ENCODE data around the gene SKI.
"Not testable (repeated sequence)": the region's sequence is repeated elsewhere in the genome, so short reads cannot be mapped to it uniquely, and the experiment has no call there.

SKI gene

GRCh38 chr1:2231532-2232254 lies 3.6 kb downstream of the SKI start:
- peak in 2 of 4 experiments; percentile 57 to 67 for DNase-seq

DNA sequence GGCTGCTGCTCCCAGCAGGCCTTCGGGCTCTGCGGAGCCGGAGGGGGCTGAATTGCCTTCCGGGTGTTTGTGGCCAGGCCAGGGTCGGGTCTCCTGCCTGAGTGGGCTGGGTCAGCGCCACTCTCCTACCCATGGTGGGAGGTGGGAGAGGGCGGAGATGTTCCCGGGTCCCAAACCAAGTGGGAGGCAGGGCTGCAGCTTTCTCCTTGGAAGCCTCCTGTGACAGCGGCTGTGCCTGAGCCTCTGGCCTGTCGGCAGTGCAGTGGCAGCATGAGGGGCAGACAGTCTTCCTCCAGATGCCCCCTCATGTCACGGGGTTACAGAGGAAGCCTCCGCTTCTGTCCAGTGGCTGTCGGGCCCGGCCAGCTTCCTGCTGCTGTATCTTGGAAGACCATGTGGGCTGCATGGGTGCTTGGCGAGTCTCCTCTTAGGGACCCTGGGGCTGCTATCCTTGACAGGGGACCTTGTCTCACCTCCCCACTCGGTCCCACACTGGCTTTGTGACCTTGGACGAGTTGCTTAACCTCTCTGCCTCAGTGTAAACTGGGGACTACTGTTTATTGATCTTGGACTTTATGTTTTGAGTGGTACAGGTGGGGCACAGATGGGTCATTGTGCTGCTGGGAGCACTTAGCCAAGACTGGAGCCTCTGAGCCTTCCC lies 4.3 kb downstream of the SKI start:
- DNase-seq: no peak

GRCh38 chr1:2232916-2233438 lies 4.9 kb downstream of the SKI start:
- DNase-seq: no peak

GRCh38 chr1:2233468-2233867 lies 5.3 kb downstream of the SKI start:
- no peak for DNase-seq

GRCh38 chr1:2233997-2234761 lies 6.1 kb downstream of the SKI start:
- peak in 2 of 4 experiments; percentile 64 to 72 for DNase-seq

DNA sequence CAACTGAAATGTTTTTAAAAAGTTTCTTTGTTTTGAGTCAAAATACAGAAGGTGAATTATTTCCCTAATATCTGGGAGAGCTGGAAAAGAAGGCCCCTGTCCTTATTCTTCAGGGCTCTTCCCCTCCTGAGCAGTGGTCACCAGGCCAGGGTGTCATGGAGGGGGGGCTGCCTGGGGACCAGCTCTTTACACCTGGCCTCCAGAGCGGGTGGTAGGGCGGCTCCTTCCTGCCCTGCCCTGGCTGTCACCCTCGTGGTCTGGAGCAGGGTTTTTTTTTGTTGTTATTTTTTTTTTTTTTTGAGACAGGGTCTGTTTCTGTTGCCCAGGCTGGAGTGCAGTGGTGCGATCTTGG lies 6.6 kb downstream of the SKI start:
- DNase-seq: no peak

DNA sequence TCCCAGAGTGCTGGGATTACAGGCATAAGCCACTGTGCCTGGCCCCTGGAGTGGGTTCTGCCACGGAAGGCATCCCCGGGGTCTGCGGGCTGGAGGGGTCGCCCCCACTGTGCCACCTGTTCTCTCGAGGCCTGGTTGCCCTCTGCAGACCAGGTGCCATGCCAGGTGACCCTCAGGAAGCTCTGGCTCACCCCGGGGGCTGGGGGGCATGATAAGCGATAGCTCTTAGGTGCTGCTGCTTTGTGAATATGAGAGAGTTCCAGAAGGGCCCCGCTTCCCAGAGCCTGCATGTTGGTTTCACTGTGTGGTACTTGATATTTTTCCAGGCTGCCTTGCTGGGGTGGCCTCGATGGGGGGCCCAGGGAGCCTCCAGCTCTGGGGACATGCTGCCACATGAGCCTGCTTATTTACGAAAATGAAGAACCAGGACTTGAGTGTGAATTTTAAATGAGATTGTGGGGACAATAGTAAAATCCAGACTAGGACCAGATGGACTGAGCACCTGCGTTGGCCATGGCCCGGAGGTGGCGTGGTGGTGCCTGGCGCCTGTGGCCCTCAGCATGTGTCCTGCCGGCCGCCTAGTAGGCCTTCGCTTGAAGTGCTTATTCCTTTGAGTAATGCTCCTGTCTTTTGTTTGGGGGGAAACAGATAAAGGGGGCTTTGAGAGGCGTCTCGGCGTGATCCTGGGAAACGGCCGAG lies 7.3 kb downstream of the SKI start:
- DNase-seq: no peak

- DNase-seq: peak in 2 of 4 experiments; percentile 23 to 33
Observed at GRCh38 chr1:2236695-2237677, 8.9 kb downstream of the SKI start.

- DNase-seq: no peak
Observed at GRCh38 chr1:2237773-2238172, 9.7 kb downstream of the SKI start.

DNA sequence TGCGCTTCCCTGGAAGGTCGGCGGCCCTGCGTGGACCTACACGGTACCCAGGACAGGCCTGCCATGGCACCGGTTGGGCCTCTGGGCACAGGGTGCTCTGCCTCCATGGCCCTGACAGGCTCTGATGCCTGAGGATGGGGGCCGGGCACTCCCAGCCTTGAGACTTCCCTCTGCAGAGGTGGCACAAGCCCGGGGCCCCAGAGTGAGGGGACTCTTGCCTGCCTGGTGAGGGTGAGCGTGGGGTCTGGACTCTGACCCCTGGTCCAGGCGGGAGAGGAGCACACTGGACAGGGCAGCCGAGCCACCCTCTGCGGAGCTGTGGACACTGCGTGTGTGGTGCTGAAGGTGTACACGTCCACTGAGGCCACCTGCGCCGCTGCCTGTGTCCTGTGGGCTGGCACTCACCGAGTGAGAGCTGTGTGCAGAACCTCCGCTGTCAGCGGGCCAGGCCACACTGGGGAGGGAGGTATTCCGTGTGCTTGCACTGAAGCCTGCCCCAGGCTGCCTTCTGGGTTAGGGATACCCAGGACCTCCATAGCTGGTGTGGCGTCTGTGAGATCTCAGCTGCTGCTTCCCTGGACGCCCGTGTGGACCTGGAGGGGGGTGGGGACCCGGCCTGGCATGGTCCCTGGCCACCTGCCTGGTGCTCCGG lies 10.4 kb downstream of the SKI start:
- DNase-seq: no peak

- DNase-seq: no peak
Observed at GRCh38 chr1:2239013-2239370, 10.9 kb downstream of the SKI start.

DNA sequence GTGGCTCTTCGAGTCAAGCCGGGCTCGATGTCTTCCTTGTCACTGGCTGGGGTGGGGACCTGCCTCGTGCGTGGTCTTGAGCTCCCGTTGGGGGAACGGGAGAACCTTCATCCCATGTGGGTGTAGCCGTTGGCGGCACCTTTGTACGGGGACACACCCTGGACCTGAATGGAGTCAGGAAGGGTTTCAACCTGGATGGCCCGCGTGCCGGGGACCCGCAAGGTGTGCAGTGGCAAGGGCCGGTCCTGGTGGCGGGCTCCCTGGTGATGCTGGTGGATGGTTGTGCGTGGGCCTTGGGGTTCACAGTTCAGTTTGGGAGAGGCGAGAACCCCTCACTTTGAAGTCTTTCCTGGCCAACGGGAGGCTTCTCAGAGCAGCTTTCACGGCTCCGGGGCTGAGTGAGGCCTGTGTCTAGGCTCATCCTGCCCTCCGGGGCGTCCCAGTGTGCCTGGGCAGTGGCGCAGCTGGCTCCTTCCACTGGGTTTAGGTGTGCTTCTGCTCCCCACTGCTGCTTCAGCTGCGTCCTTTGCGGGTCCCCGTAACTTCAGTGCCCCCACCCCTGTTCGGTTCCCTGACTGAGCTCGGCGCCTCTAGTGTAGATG lies 11.4 kb downstream of the SKI start:
- no peak for DNase-seq

DNA sequence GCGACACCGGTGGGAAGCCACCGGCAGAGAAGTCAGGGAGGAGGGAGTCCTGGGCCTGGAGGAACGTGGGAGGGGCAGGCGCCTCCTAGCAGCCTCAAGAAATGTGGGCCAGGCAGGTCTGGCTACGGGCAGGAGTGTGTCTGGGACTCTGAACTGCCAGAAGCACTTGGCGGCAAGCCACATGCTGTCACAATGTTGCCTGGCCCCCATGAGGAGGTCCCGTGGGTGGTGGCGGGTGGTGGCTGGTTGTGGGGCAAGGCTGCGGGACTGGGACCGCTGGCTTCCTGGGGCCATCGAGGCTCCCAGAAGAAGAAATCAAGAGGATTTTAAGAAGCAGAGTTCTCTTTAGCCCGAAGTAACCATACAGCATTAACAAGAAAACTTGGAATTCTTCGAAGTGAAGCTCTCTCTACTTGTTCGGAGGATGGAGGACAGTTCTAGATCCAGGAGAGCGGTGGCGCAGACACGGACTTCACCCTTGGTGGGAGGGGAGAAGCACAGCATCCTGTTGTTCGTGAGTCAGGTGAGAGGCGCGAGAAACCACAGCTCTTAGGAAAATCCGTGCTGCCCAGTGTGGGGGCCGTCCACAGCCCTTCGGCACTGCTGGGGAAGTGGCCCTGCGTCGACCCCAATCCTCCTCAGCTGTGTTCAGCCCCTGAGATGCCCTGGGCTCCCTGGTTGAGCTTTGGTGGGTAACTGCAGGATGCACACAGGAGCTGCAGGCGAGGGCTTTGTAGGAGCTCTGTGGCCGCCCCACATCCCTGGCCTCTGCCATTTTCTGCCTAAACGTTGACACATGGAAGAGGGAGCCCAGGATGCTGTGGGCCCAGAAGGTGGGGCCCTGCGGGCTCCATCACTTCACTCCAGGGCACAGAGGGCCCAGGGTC lies 12.4 kb downstream of the SKI start:
- DNase-seq: no peak

GRCh38 chr1:2241820-2242219 lies 13.7 kb downstream of the SKI start:
- DNase-seq: no peak

DNA sequence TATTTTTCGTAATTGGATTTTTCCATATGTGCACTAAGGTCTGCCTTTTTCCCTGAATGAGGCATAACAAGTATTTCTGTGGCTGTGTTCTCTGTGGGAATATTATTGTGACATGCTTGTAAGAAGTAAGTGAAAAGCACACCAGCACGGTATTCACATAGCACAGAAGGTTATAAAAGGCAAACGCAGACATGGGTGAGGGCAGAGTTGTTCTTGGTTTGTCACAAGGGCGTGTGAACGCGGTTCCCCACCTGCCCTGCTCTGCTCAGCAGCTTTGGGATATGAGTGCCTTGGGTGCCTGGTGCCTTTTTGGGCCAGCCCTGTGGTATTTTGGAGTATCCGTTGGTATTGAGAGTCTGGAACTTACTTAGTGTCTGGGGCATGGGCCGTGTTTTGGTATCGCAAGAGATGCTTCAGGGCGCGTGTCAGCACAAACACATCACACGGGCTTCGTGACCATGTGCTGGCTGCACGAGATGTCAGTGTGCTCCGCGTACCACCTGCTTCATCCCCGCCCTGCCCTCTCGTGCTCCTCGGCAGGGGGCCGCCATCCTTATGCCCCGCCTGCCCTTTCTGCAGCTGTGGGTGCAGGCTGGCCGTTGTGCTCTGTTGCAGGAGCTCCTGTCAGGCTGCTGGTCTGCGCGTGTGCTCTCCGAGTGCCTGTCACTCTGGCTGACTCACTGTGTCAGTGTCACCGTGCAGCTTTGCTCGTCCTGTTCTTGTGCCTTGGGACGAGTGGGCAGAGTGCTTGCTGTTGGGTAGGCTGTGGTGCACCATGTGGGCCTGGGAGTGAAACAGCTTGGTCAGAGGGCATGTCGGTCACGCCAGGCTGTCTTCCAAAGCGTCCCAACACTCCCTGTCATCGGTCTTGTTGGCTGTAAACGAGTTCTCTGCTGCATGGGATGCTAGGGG lies 15.0 kb downstream of the SKI start:
- no peak for DNase-seq

DNA sequence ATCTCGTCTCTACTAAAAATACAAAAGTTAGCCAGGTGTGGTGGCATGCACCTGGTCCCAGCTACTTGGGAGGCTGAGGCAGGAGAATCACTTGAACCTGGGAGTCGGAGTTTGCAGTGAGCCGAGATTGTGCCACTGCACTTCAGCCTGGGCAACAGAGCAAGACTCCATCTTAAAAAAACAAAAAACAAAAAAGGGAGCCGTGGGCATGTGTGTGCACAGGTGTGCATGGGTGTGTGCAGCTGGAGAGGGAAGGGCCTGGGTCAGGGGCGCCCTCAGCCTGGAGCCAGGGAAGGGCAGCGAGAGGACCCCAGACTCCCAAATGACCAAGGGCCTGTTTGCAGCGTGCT lies 18.9 kb downstream of the SKI start:
- not testable (repeated sequence) for DNase-seq

GRCh38 chr1:2247760-2248126 lies 19.6 kb downstream of the SKI start:
- no peak for DNase-seq

- no peak for DNase-seq
Observed at GRCh38 chr1:2248127-2248826, 20.2 kb downstream of the SKI start.
